Neutrophil (primary cell): ENCODE measurements around the gene SOBP.

ENCODE experiments used
- H3K27ac ChIP-seq: fragments of 200-600 bp; sonication (generic); 2 replicates; pipeline ENCODE4 v1.5.1; 2016; ENCODE audit warnings: mild to moderate bottlenecking, moderate library complexity
- H3K27me3 ChIP-seq: fragments of 200-600 bp; sonication (generic); 2 replicates; pipeline ENCODE4 v1.6.0; 2016; ENCODE audit warnings: mild to moderate bottlenecking
- H3K36me3 ChIP-seq: fragments of 200-600 bp; sonication (generic); 2 replicates; pipeline ENCODE4 v1.5.1; 2017
- H3K4me1 ChIP-seq, 2 experiments: fragments of 200-600 bp in 1 of 2; sonication (generic) in 1 of 2; 1 replicate in 1 of 2; 2 replicates in 1 of 2; pipeline versions ENCODE4 v1.5.1 to v1.6.1; 2013 to 2016; ENCODE audit warnings: low read depth in 1 of 2, low read length in 1 of 2, mild to moderate bottlenecking in 1 of 2, moderate library complexity in 1 of 2; ENCODE audit not compliant: control insufficient read depth in 1 of 2, insufficient read depth in 1 of 2
- H3K4me3 ChIP-seq, 2 experiments: fragments of 200-600 bp in 1 of 2; sonication (generic) in 1 of 2; 1 replicate in 1 of 2; 2 replicates in 1 of 2; pipeline ENCODE4 v1.5.1; 2013 to 2016; ENCODE audit warnings: low read depth in 1 of 2, low read length in 1 of 2, mild to moderate bottlenecking in 1 of 2, moderate library complexity in 1 of 2
- H3K9me3 ChIP-seq: fragments of 200-600 bp; sonication (generic); 2 replicates; pipeline ENCODE4 v1.5.1; 2016
- TF ChIP-seq, protein P1 (sequence below): fragments of 200-600 bp; sonication (generic); IDR thresholded peaks from 2 replicates; pipeline ENCODE4 v1.5.1; 2016; ENCODE audit warnings: antibody characterized with exemption

SOBP gene

DNA sequence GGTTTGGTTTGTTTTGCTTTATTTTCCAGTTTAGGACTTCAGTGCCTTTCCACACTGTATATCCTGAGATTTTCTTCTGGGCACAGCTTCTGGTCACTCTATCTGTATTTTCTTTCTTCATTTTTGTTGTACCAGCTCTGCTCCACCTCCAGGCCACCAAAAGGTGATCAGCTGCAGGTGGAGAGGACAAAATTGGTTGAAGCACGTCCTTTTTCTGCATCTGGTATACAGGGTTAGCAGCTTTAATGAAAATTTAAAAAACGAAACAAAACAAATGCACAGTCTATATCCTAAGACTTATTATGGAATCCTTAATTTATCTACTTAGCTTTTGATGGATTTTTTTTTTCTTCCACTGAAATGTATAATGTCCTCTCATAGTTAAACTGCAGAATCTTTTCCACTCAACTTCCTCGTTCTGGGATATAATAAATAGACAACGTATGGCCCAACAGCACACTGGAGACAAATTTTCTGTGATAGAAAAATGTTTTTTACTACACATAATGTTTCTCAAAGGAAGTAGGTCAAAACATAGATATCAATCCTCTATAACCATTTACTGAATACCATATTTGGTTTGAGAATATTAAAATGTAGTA is 10.7 kb upstream of the SOBP start:
- H3K27ac ChIP-seq = no peak overlapping the region
- TF ChIP-seq, protein P1, sequence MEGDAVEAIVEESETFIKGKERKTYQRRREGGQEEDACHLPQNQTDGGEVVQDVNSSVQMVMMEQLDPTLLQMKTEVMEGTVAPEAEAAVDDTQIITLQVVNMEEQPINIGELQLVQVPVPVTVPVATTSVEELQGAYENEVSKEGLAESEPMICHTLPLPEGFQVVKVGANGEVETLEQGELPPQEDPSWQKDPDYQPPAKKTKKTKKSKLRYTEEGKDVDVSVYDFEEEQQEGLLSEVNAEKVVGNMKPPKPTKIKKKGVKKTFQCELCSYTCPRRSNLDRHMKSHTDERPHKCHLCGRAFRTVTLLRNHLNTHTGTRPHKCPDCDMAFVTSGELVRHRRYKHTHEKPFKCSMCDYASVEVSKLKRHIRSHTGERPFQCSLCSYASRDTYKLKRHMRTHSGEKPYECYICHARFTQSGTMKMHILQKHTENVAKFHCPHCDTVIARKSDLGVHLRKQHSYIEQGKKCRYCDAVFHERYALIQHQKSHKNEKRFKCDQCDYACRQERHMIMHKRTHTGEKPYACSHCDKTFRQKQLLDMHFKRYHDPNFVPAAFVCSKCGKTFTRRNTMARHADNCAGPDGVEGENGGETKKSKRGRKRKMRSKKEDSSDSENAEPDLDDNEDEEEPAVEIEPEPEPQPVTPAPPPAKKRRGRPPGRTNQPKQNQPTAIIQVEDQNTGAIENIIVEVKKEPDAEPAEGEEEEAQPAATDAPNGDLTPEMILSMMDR = no peak
- no peaks in the 10 kb centered on the region for H3K9me3 ChIP-seq
- H3K27me3 ChIP-seq = peaks cover 73% of the 10 kb centered on the region
- H3K4me1 ChIP-seq = no peaks in the 10 kb centered on the region
- no peak overlapping the region for H3K4me3 ChIP-seq
- H3K36me3 ChIP-seq = no peaks in the 10 kb centered on the region

DNA sequence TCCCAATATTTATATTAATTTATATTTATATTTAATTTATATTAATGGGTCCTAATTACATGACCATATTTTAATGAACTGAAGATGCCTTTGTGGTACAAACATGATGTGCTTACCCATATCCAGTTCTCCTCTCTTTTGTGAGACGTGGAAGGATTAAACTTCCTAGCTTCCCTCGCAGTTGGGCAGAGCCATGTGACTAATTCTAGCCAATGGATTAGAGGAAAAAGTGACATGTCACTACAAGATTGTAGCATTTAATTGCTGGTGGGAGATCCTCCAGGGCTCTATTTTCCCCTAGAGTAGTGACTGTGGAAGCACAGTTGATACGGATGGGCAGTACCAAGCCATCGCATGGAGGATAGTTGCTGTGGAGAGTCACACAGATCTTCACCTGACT is 4.8 kb upstream of the SOBP start:
- H3K4me3 ChIP-seq = no peak overlapping the region
- no peaks in the 10 kb centered on the region for H3K9me3 ChIP-seq
- no peak overlapping the region for H3K27ac ChIP-seq
- TF ChIP-seq, protein P1 = no peak
- H3K27me3 ChIP-seq = peaks cover 100% of the 10 kb centered on the region
- no peaks in the 10 kb centered on the region for H3K36me3 ChIP-seq
- peaks cover 15 to 22% of the 10 kb centered on the region in 2 experiments for H3K4me1 ChIP-seq

DNA sequence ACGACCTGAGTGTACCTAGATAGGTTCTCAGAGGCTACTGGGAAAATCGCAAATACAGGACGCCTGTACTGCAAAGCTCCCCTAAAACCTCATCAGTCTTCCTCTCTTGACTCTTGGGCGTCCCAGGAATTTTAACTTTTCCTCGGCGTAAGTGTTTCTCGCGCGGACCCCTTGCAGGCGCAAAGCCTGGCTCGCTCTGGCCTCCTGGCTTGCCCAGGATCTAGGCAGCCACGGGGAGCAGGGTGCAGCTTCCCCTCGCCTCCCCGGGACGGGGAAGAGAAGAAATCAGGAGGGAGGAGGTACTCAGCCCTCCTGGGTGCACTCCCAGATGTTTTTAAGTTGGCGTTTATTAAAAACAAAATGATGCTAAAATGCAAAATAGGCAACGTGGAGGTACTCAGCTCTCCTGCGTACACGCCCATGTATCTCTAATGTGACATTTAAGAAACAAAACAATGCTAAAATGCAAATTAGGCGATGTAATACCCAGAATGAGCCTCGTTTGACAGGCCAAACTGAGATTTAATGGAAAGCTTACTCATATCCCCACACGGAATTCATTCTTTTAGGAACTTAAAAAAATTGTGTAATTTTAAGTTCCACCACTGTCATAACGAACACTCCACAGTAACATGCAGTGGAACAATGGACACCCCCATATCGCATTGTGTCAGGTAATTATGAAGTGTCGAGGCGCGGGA is 1.6 kb upstream of the SOBP start:
- H3K27me3 ChIP-seq = peaks cover 100% of the 10 kb centered on the region

DNA sequence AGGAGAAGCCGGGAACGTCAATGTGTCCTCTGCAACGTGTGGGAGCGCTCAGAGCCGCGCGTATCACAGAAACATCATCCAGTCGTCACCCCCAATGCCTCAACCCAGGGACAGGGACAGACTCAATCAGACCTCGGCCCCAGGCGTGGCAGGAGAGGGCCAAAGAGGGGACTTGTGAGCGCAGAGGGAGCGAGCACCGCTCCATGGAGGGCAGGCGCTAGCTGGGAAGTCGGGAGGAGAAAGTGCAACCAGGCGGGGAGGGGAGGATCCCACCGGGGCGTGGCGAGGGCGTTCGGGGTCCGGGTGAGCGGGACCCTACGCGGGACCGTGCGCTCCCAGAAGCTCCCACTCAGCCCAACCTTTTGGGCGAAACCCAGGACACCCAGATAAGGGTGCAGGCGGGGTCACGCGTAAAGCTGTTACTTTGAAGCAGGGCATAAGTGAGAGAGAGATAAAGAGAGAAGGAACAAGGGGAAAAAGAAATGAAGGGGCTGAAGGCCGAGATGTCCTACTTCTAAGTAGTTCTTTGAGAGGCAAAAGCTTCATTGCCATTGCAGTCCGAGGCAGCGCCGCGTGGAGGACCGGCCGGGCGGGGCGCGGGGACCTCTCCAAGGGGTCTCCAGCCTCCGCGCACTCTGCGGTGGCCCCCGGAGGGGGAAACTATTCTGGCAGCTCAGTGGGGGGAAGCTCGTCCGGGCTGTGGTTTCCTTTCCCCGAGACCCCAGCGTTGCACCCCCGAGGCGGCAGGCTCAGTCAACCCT is 862 bp upstream of the SOBP start:
- no peak overlapping the region for H3K27ac ChIP-seq
- H3K36me3 ChIP-seq = no peaks in the 10 kb centered on the region
- peaks cover 100% of the 10 kb centered on the region for H3K27me3 ChIP-seq
- peak overlapping the region; percentile 21 to 54 for H3K4me3 ChIP-seq
- H3K4me1 ChIP-seq = peaks cover 23 to 37% of the 10 kb centered on the region in 2 experiments
- TF ChIP-seq, protein P1 = no peak
- no peaks in the 10 kb centered on the region for H3K9me3 ChIP-seq

More for the DNA sequence above, 1.6 kb upstream of the SOBP start:
- TF ChIP-seq, protein P1 = no peak
- peaks cover 23 to 37% of the 10 kb centered on the region in 2 experiments for H3K4me1 ChIP-seq
- H3K4me3 ChIP-seq = peak overlapping the region in 1 of 2 experiments; percentile 54
- no peaks in the 10 kb centered on the region for H3K9me3 ChIP-seq
- no peak overlapping the region for H3K27ac ChIP-seq
- H3K36me3 ChIP-seq = no peaks in the 10 kb centered on the region

DNA sequence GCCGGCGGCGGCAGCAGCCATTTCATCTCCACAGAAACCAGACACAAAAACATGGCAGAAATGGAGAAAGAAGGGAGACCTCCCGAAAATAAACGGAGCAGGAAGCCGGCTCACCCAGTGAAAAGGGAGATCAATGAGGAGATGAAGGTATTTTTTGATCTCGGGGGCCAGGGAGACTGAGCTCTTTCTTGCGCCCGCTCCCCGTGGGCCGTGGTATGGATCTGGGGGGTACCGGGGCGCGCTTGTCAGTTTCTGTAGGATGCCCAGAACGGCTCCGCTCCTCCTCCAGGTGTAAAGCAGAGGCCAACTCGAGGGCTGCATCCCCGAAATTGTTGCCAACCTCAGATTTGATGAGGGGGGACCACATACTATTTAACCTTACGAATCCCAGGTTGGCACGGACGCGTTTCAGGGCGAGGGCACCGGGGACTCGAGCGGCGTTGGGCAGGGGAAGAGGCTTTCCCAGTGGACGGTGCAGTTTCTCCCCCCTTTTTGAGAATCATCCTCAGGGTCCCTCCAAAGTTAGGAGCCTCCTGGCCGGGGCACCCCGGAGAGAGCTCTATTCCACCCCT is 735 bp downstream of the SOBP start:
- Histone ChIP-seq H3K27ac (no peak overlapping the region), H3K4me1 (peaks cover 23 to 37% of the 10 kb centered on the region in 2 experiments), H3K36me3 (no peaks in the 10 kb centered on the region), H3K4me3 (peak overlapping the region; percentile 42 to 60), H3K27me3 (peaks cover 100% of the 10 kb centered on the region), H3K9me3 (no peaks in the 10 kb centered on the region)
- TF ChIP-seq, protein P1 = no peak
